Erythroblast (primary cell): ENCODE data around the gene GPR171.
"Not testable (repeated sequence)": the region's sequence is repeated elsewhere in the genome, so short reads cannot be mapped to it uniquely, and the experiment has no call there.

ENCODE experiments used
- DNase-seq, 2 experiments: peaks; one replicate each; lab custom pipeline; 2025; lab: John Stamatoyannopoulos, UW
- GATA1 ChIP-seq: IDR thresholded peaks from 2 replicates; pipeline ENCODE4 v1.6.1; 2011; ENCODE audit warnings: low read depth, mild to moderate bottlenecking, control low read depth, low read length, moderate library complexity
- POLR2A ChIP-seq: IDR thresholded peaks from 2 replicates; pipeline ENCODE4 v1.6.1; 2011; ENCODE audit warnings: mild to moderate bottlenecking, low read length

Gene GPR171

DNA sequence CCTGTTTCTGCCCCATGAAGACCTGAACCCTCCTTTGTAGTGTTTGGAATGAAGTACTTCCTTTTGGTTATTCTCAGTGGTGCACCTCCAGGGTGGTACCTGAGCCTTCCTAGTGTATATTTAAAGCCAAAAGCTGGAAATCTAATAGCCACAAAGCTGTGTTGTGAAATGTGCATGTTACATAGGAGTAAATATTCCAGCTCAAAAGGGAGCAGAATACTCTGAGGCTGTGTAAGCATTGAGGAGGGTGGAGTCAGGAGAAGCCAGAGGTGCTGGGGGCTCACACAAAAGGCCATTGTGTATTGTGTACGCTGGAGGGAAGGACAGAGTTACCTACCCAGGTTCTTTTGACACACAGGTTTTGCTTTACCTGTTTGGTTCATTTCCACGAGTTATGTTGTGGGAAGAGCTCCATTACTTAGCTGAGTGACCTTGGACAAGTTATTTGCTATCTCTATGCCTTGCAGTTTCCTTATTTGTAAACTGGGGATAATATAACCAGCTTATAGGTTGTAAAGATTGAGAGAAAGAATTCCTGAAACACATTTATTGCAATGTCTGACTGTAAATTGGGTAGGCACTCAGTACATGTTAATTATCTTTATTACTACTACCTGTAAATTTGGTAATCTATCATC is 24.7 kb downstream of the GPR171 start:
- no peak for DNase-seq
- TF ChIP-seq GATA1 (no peak), POLR2A (no peak)

DNA sequence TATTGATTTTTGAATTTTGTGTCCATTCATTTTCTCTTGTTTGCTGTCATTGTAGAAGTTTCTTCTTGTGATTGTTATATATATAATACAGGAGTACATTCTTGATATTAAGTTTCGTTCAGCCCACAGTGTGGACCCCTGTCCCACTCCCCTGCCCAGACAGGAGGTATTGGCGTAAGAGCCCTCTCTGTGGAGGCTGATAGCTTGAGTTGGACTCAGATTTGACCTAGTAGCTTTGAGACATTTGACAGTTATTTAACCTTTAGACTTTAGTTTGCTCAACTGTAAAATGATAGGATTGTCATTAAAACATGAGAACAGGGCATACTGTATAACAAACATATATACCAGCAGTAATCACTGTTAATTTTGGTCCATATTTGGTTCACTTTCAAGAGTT is 27.1 kb downstream of the GPR171 start:
- TF ChIP-seq GATA1 (no peak), POLR2A (no peak)
- no peak for DNase-seq

DNA sequence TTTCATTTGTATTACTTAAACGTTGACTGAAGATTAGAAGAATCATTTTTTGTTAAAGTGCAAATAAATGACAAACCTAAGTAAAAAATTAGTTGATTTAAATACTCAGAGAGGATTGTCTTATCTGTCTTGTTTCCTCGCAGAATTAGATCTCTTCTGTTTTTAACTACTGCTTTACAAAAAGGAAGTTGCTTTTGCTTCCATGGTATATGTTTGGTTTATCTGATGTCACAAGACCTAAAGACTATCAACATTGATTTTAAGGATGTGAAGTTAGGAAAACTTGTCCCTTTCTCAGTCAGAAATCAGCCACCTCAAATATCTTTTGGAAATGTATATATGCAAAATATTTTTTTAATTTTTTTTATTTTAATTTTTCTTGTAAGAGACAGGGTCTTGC is 28.7 kb downstream of the GPR171 start:
- DNase-seq: no peak
- no peak for TF ChIP-seq GATA1
- no peak for TF ChIP-seq POLR2A

DNA sequence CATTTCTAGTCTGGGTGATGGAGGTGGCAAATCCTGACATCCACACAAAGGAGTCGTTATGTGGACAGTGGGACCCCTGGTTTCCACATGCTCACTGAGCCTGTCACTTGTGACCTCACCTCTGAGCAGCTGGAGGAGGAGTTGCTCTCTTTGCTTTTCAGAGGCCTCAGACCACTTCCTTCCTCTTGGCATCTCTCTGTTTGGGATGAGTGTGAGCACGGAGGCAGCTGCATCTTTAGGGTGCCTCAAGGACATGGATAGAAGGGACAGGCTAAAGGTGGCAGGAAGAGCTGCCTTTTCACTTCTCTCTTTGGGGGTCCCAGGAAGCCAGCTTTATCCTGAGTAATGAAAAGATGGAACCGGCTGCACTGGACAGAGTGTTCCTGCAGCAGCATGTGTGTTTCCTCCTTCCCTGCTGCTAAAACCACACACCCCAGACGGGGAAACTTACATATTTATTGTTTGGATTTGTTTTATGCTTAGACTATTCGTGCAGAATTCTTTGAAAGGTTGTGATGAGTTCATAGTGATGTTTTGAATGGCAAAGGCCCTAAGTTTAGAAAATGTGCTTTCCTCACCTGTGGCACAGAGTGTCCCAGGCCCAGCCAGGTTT is 31.8 kb downstream of the GPR171 start:
- TF ChIP-seq GATA1 (no peak), POLR2A (no peak)
- no peak for DNase-seq

DNA sequence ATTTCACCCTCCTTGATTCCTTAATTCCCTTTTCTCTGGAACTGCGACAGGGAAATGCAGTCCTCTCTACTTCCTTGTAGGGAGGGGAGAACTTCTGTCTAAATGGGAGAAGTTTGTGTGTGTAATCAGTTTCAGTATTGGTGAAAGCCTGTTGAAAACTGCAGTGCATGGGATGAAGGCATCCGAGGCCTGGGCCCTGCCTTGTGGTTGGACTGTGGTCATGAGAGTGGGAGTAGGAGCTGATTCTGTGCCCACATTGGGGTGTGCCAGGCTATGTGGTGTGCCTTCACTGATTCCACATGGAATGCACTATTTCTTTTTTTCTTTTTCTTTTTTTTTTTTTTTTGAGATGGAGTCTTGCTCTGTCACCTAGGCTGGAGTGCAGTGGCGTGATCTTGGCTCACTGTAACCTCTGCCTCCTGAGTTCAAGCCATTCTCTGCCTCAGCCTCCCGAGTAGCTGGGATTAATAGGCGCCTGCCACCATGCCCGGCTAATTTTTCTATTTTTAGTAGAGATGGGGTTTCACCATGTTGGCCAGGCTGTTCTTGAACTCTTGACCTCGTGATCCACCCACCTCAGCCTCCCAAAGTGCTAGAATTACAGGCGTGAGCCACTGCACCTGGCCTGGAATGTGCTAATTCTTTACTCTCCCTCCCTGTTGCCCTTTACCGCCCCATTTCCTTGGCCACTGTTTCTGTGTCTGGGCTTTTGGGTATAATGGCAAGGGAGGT is 32.9 kb downstream of the GPR171 start:
- not testable (repeated sequence) for DNase-seq

DNA sequence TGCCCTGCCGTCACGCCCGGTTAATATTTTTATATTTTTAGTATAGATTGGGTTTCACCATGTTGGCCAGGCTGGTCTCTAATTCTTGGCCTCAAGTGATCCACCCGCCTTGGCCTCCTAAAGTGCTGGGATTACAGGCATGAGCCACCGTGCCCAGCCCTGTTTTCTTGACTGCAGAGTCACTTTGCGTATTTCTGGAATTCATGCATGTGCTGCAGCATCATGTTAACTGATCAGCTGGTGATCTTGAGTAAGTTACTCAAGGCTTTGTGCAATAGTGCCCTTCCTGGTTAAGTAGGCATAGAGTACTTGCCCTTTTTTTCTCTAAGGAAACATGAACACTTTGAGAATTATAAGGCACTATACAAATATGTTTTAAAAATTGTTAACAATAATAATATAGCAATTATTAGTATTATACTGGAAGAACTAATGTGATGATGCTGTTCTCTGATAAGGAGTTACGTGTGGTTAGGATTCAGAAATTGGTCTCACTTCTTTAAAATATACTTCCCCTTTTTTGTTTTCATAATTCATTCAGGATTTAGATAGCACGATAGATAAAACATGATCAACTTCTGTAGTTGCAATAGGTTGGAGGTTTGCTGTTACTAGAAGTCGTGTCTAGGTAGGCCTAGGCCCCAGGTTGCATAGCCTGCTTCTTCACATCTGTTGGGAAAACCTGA is 33.6 kb downstream of the GPR171 start:
- TF ChIP-seq GATA1 (no peak), POLR2A (no peak)
- DNase-seq: no peak

DNA sequence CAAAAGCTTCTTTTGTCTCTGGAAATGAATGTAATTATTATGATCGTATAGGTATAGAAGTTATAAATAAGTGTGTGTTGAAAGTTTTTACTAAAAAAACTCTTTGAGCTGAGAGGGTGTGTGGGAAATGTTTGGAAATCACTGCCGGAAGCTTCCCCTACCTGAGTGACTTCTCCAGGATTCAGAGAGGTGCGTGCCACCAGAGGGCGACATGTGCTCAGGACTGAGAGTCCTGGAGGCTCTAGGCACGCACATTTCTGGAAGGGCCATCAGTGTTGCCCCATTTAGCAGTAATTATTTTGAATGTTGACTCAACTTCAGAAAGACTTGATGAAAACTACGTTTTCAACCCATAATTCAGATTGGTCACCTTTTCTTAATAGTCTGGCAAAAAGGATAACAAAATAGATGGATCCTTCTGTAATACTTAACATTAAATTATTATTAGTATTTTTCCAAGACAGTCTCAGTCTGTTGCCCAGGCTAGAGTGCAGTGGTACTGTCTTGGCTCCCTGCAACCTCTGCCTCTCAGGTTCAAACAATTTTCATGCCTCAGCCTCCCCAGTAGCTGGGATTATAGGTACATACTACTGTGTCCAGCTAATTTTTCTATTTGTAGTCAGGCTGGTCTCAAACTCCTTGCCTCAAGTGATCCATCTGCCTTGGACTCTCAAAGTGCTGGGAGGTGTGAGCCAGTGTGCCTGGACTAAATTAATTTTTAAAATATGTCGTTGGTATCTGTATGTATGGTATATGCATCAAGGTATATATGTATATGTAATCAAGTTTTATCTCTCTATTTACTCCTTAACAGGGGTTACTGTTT is 34.5 kb downstream of the GPR171 start:
- DNase-seq: peak; percentile 39 to 66
- no peak for TF ChIP-seq POLR2A
- no peak for TF ChIP-seq GATA1

DNA sequence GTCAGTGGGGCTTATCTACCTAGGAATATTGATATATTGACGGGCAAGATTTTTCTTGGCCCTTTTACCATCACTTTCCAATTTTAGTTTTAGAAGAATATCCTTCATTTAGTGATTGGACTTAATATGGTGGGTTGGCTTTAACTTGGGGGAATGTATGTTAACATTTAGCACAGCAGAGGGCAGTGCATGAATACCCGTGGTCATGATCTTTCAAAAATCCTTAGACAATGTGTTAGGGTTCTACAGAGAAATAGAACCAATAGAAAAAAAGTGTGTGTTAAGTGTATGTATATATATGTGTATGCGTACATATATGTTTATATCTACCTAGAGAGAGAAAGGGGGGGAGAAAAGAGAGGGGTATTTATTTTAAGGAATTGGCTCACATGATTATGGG is 36.9 kb downstream of the GPR171 start:
- no peak for DNase-seq
- TF ChIP-seq GATA1: no peak
- no peak for TF ChIP-seq POLR2A

DNA sequence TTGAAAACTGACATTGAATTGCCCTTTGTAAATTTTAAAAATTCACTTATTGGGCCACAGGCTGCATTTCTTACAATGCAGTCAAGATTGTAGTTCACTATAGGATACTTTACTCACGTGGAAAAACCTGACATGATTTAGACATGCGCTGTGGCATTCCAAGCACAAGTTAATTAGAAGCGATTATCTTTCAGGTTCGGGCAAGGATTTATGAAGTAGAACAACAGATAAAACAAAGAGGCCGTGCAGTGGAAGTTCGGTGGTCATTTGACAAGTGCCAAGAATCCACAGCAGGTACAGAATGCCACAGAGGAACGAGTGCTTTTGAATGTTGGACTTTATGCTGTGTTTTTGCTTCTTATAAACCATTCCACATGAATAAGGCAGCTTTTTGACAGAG is 37.8 kb downstream of the GPR171 start:
- no peak for DNase-seq
- TF ChIP-seq POLR2A (no peak), GATA1 (no peak)

DNA sequence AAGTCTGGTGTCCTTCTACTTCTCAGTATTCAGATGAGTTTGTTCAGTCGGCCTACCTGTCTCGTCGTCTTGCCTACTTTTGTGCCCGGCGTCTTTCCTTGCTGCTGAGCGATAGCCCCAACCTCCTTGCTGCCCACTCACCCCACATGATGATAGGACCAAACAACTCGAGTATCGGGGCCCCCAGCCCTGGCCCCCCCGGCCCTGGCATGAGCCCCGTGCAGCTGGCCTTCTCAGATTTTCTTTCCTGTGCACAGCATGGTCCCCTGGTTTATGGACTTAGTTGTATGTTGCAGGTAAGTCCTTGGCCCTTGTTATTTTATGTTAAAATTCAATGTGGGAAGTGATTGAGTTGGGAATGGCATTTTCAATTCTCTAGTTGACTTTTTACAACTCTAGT is 43.2 kb downstream of the GPR171 start:
- DNase-seq: no peak
- TF ChIP-seq POLR2A: no peak
- no peak for TF ChIP-seq GATA1

DNA sequence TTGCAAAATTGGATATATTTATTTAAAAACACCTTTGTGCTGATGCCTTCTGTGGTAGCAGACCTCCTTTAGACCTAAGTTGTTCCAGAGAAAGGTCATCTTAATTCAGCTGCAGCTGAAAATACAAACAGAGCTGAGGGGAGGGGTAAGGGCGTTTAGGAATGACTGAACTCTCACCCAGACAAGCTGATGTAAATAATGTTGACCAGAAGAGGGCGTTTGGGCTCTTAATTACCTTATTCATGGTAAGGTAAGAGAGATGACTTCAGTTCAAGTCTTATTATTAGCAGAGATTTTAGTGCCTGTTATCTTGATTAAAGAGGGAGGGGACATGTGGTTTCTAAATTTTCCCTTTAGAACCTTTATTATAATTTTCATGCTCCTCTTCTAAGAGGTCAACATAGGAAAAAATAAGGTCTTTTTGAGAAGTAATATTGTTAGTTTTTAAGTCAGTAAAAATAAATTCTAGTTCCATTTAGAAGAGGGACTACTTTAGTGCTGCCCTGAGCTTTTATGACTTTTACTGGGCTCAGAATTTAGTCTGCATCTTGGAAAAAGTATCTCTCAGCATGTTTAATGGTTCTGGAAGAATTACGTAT is 46.3 kb downstream of the GPR171 start:
- TF ChIP-seq GATA1: no peak
- no peak for TF ChIP-seq POLR2A

DNA sequence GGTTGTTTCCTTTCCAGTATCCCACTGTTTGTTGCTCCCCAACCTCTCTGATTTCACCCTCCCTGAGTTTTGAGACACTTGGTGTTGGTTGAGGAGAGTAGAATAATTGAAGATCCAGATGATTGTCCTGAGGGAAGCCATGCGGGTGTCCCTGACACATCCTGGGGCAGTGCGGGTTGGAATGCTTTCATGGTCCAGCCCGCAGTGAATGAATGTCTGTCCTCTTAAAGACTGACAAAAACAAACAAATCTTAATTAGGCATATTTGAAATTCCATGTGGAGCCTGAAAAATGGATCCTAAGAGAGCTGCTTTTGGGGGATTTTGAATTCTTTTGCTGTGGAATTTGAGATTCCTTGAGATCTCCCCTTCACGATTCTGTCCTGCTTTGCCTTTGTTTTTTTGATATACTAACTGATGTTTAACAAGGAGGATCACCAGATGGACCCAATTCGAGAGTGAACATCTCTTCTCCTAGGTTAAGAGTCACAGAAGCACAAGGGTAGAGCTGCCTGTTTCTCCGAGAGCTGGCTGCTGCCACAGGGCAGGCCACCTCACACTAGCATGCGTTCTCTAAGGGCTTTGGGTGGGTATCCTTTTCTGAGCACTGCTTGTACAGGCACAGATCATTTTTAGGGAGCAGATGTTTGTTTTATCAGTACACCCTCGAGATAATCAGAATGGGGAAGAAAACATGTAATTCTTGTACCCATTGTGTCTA is 47.4 kb downstream of the GPR171 start:
- TF ChIP-seq POLR2A (no peak), GATA1 (no peak)
- DNase-seq: no peak

More for the DNA sequence above, 46.3 kb downstream of the GPR171 start:
- DNase-seq: peak; percentile 67 to 74
